ENCODE measurements around the gene LRBA. TPM values are rescaled to one million over a fixed set of nuclear protein-coding genes. Genes with fewer than 3 reads are reported as not detected.

LRBA gene
- total RNA-seq, 3 donors from 2014 or later, result 26.9 to 138 (median 93.7) TPM

DNA sequence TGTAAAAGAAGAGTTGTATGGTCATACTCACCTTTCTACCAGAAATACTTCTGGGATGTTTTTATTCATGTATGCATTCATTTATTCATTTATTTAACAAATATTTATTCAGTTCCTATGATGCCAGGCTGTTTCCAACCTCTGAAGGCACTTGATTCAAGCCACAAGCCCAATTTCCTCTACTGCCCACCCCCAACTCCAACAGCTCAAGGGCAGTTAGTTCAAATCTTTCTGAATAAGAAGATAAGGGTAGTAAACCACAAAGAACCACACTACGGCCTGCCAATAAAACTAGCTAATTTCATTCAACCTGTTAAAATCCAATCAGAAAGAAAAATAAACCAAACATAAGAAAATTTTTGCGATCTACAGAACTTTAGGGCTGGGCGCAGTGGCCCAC lies 31.2 kb downstream of the LRBA start:
- H3K36me3 ChIP-seq, result no peaks in the 10 kb centered on the region
- H3K4me1 ChIP-seq, result no peaks in the 10 kb centered on the region
- intact Hi-C loops (cut with DNase I; ENCODE audit: low total_unique reads), result no loop called here
- no peaks in the 10 kb centered on the region for H3K27me3 ChIP-seq
- DNase-seq (ENCODE audit: low spot score in 2 of 2), result no peak
- H3K27ac ChIP-seq, result no peak overlapping the region
- no peaks in the 10 kb centered on the region for H3K9me3 ChIP-seq
- TF ChIP-seq POLR2AphosphoS5 (IDR thresholded peaks at IDR 0.05) (no peak), POLR2A (IDR thresholded peaks at IDR 0.05) (no peak)
- H3K4me3 ChIP-seq, result no peak overlapping the region

GRCh38 chr4:150982557-150983233 lies 32.4 kb downstream of the LRBA start:
- H3K27ac ChIP-seq, result no peak overlapping the region
- no peaks in the 10 kb centered on the region for H3K4me1 ChIP-seq
- no peaks in the 10 kb centered on the region for H3K36me3 ChIP-seq
- no peaks in the 10 kb centered on the region for H3K9me3 ChIP-seq
- DNase-seq (ENCODE audit: low spot score in 2 of 2), result no peak
- TF ChIP-seq POLR2AphosphoS5 (IDR thresholded peaks at IDR 0.05) (no peak), POLR2A (IDR thresholded peaks at IDR 0.05) (no peak)
- H3K27me3 ChIP-seq, result no peaks in the 10 kb centered on the region
- H3K4me3 ChIP-seq, result no peak overlapping the region
- intact Hi-C loops (cut with DNase I; ENCODE audit: low total_unique reads), result no loop called here

- Histone ChIP-seq H3K27ac (no peak overlapping the region), H3K36me3 (no peaks in the 10 kb centered on the region), H3K9me3 (no peaks in the 10 kb centered on the region), H3K4me1 (no peaks in the 10 kb centered on the region), H3K27me3 (no peaks in the 10 kb centered on the region), H3K4me3 (no peak overlapping the region)
- no peak for TF ChIP-seq POLR2AphosphoS5 (IDR thresholded peaks at IDR 0.05)
- no peak for TF ChIP-seq POLR2A (IDR thresholded peaks at IDR 0.05)
- TF ChIP-seq, protein P1, sequence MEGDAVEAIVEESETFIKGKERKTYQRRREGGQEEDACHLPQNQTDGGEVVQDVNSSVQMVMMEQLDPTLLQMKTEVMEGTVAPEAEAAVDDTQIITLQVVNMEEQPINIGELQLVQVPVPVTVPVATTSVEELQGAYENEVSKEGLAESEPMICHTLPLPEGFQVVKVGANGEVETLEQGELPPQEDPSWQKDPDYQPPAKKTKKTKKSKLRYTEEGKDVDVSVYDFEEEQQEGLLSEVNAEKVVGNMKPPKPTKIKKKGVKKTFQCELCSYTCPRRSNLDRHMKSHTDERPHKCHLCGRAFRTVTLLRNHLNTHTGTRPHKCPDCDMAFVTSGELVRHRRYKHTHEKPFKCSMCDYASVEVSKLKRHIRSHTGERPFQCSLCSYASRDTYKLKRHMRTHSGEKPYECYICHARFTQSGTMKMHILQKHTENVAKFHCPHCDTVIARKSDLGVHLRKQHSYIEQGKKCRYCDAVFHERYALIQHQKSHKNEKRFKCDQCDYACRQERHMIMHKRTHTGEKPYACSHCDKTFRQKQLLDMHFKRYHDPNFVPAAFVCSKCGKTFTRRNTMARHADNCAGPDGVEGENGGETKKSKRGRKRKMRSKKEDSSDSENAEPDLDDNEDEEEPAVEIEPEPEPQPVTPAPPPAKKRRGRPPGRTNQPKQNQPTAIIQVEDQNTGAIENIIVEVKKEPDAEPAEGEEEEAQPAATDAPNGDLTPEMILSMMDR (IDR thresholded peaks at IDR 0.05), result no peak
- no peak for DNase-seq (ENCODE audit: low spot score in 2 of 2)
- intact Hi-C loops (cut with DNase I; ENCODE audit: low total_unique reads), result no loop called here
Measured at GRCh38 chr4:150978738-150979575, 36.1 kb downstream of the LRBA start.

GRCh38 chr4:150976478-150977118 lies 38.5 kb downstream of the LRBA start:
- DNase-seq (ENCODE audit: low spot score in 2 of 2), result no peak
- H3K9me3 ChIP-seq, result no peaks in the 10 kb centered on the region
- H3K27ac ChIP-seq, result no peak overlapping the region
- no peak for TF ChIP-seq POLR2AphosphoS5 (IDR thresholded peaks at IDR 0.05)
- TF ChIP-seq POLR2A (IDR thresholded peaks at IDR 0.05), result no peak
- intact Hi-C loops (cut with DNase I; ENCODE audit: low total_unique reads), result no loop called here
- no peaks in the 10 kb centered on the region for H3K36me3 ChIP-seq
- H3K27me3 ChIP-seq, result no peaks in the 10 kb centered on the region
- H3K4me1 ChIP-seq, result no peaks in the 10 kb centered on the region
- H3K4me3 ChIP-seq, result no peak overlapping the region

GRCh38 chr4:150974750-150975149 lies 40.3 kb downstream of the LRBA start:
- intact Hi-C loops (cut with DNase I; ENCODE audit: low total_unique reads), result no loop called here
- TF ChIP-seq POLR2AphosphoS5 (IDR thresholded peaks at IDR 0.05), result no peak
- TF ChIP-seq, protein P1 (IDR thresholded peaks at IDR 0.05), result no peak
- no peak for TF ChIP-seq POLR2A (IDR thresholded peaks at IDR 0.05)
- no peaks in the 10 kb centered on the region for H3K36me3 ChIP-seq

GRCh38 chr4:150974252-150974640 lies 40.8 kb downstream of the LRBA start:
- DNase-seq (ENCODE audit: low spot score in 2 of 2), result no peak
- H3K9me3 ChIP-seq, result no peaks in the 10 kb centered on the region

More at GRCh38 chr4:150974750-150975149, 40.3 kb downstream of the LRBA start:
- no peak for DNase-seq (ENCODE audit: low spot score in 2 of 2)
- Histone ChIP-seq H3K9me3 (no peaks in the 10 kb centered on the region), H3K4me3 (no peak overlapping the region), H3K27ac (no peak overlapping the region), H3K27me3 (no peaks in the 10 kb centered on the region), H3K4me1 (no peaks in the 10 kb centered on the region)

More at GRCh38 chr4:150974252-150974640, 40.8 kb downstream of the LRBA start:
- H3K4me1 ChIP-seq, result no peaks in the 10 kb centered on the region
- intact Hi-C loops (cut with DNase I; ENCODE audit: low total_unique reads), result no loop called here
- no peaks in the 10 kb centered on the region for H3K36me3 ChIP-seq
- TF ChIP-seq, protein P1 (IDR thresholded peaks at IDR 0.05), result no peak
- TF ChIP-seq POLR2AphosphoS5 (IDR thresholded peaks at IDR 0.05) (no peak), POLR2A (IDR thresholded peaks at IDR 0.05) (no peak)
- H3K4me3 ChIP-seq, result no peak overlapping the region
- H3K27ac ChIP-seq, result no peak overlapping the region
- H3K27me3 ChIP-seq, result no peaks in the 10 kb centered on the region

Data from breast epithelium (tissue), 4 donors.